ENCODE measurements around the gene COG5.
A peak's percentile ranks its signal among the peaks of the same experiment; 100 is the strongest.

Gene COG5

DNA sequence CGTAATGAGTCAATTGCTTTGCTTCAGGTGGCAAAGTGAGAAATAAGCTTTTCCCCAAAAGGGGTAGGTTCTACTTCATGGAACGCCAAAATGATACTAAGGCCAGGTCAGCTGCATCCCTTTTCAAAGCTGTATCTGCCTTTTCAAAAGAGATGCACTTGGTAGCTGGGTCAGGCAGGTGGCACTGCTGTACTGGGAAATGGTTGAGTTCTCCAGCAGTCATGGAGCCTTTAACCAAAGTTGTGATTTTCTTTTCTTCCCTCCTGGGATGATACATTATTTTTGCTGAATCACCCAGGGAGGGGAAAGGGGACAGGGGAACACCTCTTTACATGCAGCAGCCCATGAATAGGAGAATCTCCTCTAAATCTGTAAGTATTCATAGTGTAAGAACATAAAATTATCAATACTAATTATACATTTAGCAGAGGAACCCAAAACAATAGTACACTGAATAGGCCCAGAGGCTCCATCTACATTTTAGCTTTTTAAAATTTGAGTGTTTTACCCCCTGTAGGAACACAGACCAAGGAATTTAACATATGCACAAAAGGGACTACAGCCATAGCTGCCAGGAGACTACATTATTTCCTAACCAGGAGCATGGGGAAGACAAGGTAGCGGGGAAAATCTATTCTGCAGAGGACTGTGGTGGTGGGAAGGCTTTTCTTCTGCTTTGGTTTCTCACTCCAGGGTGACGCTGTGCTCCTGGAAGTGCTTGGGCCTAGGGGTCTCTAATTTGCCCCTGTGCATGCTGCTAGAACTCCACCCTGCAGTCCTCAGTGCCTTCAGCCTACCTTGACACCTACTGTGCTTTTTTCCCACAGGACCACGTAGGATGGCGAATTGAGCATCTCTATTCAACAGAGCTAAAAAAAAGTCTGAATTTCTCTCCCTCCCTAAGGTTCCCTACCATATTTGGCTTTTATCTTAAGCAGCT is 100.3 kb downstream of the COG5 start:
- Histone ChIP-seq H3K36me3 (ENCODE audit: low read depth) (peaks cover 8% of the 10 kb centered on the region), H3K27ac (ENCODE audit: poor library complexity, severe bottlenecking) (no peak overlapping the region), H3K4me3 (ENCODE audit: severe bottlenecking) (no peak overlapping the region), H3K4me1 (ENCODE audit: insufficient read depth, poor library complexity, severe bottlenecking) (peaks cover 3% of the 10 kb centered on the region), H3K9me3 (ENCODE audit: severe bottlenecking) (no peaks in the 10 kb centered on the region), H3K27me3 (ENCODE audit: insufficient read depth, poor library complexity, severe bottlenecking) (no peaks in the 10 kb centered on the region)
- DNase-seq (ENCODE audit: low spot score) = no peak
- TF ChIP-seq, protein P1, sequence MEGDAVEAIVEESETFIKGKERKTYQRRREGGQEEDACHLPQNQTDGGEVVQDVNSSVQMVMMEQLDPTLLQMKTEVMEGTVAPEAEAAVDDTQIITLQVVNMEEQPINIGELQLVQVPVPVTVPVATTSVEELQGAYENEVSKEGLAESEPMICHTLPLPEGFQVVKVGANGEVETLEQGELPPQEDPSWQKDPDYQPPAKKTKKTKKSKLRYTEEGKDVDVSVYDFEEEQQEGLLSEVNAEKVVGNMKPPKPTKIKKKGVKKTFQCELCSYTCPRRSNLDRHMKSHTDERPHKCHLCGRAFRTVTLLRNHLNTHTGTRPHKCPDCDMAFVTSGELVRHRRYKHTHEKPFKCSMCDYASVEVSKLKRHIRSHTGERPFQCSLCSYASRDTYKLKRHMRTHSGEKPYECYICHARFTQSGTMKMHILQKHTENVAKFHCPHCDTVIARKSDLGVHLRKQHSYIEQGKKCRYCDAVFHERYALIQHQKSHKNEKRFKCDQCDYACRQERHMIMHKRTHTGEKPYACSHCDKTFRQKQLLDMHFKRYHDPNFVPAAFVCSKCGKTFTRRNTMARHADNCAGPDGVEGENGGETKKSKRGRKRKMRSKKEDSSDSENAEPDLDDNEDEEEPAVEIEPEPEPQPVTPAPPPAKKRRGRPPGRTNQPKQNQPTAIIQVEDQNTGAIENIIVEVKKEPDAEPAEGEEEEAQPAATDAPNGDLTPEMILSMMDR (IDR thresholded peaks at IDR 0.05; ENCODE audit: poor library complexity, severe bottlenecking) = peak; percentile 85
- ATAC-seq (ENCODE audit: low read depth) = peak; percentile 93

- no peak overlapping the region for H3K27ac ChIP-seq (ENCODE audit: poor library complexity, severe bottlenecking)
- DNase-seq (ENCODE audit: low spot score) (no peak), ATAC-seq (ENCODE audit: low read depth) (no peak)
- H3K4me1 ChIP-seq (ENCODE audit: insufficient read depth, poor library complexity, severe bottlenecking) = peaks cover 3% of the 10 kb centered on the region
- no peak overlapping the region for H3K4me3 ChIP-seq (ENCODE audit: severe bottlenecking)
- TF ChIP-seq, protein P1 (IDR thresholded peaks at IDR 0.05; ENCODE audit: poor library complexity, severe bottlenecking) = no peak
- no peaks in the 10 kb centered on the region for H3K27me3 ChIP-seq (ENCODE audit: insufficient read depth, poor library complexity, severe bottlenecking)
- H3K36me3 ChIP-seq (ENCODE audit: low read depth) = peaks cover 18% of the 10 kb centered on the region
- H3K9me3 ChIP-seq (ENCODE audit: severe bottlenecking) = no peaks in the 10 kb centered on the region
Measured at GRCh38 chr7:107461938-107462533, 101.7 kb downstream of the COG5 start.

DNA sequence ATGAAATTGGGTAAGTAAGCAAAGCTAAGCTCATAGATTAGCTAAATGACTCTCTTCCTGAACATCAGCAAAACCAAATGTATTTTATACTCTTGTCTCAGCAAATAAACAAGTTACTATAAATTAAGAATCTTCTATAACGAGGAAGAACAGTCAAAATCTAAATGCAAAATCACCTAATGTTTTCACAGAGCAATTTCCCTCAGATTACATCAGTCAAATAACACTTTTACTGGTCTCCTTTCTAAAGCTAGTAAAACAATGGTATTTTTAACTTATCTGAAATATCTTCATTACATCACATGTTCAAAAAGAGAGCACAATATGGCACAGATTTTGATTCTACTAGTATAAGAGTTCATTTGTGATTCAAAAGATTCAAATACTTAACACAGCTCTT is 110.3 kb downstream of the COG5 start:
- no peak overlapping the region for H3K27ac ChIP-seq (ENCODE audit: poor library complexity, severe bottlenecking)
- H3K9me3 ChIP-seq (ENCODE audit: severe bottlenecking) = no peaks in the 10 kb centered on the region
- no peaks in the 10 kb centered on the region for H3K4me1 ChIP-seq (ENCODE audit: insufficient read depth, poor library complexity, severe bottlenecking)
- ATAC-seq (ENCODE audit: low read depth) (no peak), DNase-seq (ENCODE audit: low spot score) (no peak)
- H3K36me3 ChIP-seq (ENCODE audit: low read depth) = peaks cover 13% of the 10 kb centered on the region
- H3K27me3 ChIP-seq (ENCODE audit: insufficient read depth, poor library complexity, severe bottlenecking) = no peaks in the 10 kb centered on the region
- TF ChIP-seq, protein P1 (IDR thresholded peaks at IDR 0.05; ENCODE audit: poor library complexity, severe bottlenecking) = no peak
- H3K4me3 ChIP-seq (ENCODE audit: severe bottlenecking) = no peak overlapping the region

- Histone ChIP-seq H3K4me3 (ENCODE audit: severe bottlenecking) (no peak overlapping the region), H3K4me1 (ENCODE audit: insufficient read depth, poor library complexity, severe bottlenecking) (peaks cover 6% of the 10 kb centered on the region), H3K27me3 (ENCODE audit: insufficient read depth, poor library complexity, severe bottlenecking) (no peaks in the 10 kb centered on the region), H3K27ac (ENCODE audit: poor library complexity, severe bottlenecking) (no peak overlapping the region), H3K36me3 (ENCODE audit: low read depth) (no peaks in the 10 kb centered on the region), H3K9me3 (ENCODE audit: severe bottlenecking) (no peaks in the 10 kb centered on the region)
- DNase-seq (ENCODE audit: low spot score) (no peak), ATAC-seq (ENCODE audit: low read depth) (no peak)
- TF ChIP-seq, protein P1 (IDR thresholded peaks at IDR 0.05; ENCODE audit: poor library complexity, severe bottlenecking) = no peak
Measured at GRCh38 chr7:107450970-107451369, 112.8 kb downstream of the COG5 start.
